H1 (cell line): ENCODE results near the gene TCAP. TPM values are rescaled to one million over a fixed set of nuclear protein-coding genes. Genes with fewer than 3 reads are reported as not detected.

Experiments
- GTF2F1 ChIP-seq: IDR thresholded peaks from 2 replicates; pipeline ENCODE4 v1.6.1; 2012; ENCODE audit warnings: low read depth, low read length, improper control_type of control experiment, borderline replicate concordance
- JUND ChIP-seq: IDR thresholded peaks from 2 replicates; pipeline ENCODE4 v1.6.1; 2011; ENCODE audit warnings: mild to moderate bottlenecking, improper control_type of control experiment, low read length
- polyA plus RNA-seq, 7 experiments: library from polyadenylated mRNA; depleted of rRNA in 3 of 7; stranded (reverse) in 5 of 7; unstranded in 2 of 7; fragments of >200 nt in 5 of 7; fragments of 200-250 nt in 2 of 7; gene quantifications; 1 replicate in 5 of 7; 2 replicates in 1 of 7; 4 replicates in 1 of 7; pipeline versions ENCODE4 v1.2.1 to v1.2.3, GENCODE V29; 2011 to 2013; ENCODE audit warnings: missing spikeins in 2 of 7, mixed read lengths in 2 of 7
- total RNA-seq: library from RNA; stranded (reverse); fragmentation: NEBNext Ultra II Directional; extraction: Animal tissue kit (Norgen Biotek cat#: 25700); gene quantifications from 2 replicates; pipeline ENCODE4 v1.2.1, GENCODE V29; 2021
- TF ChIP-seq, protein P1 (sequence below): fragments of 300-600 bp; sonication (generic); IDR thresholded peaks from 2 replicates; pipeline ENCODE4 v1.7.1; 2012; ENCODE audit warnings: low read length, moderate library complexity, mild to moderate bottlenecking, inconsistent platforms; ENCODE audit not compliant: insufficient replicate concordance

TCAP gene
- total and polyA plus RNA-seq, 2 of the 8 experiments (the other 6 are each of a cell fraction or from before 2014, with no cell fraction given): 0.82 to 1.4 TPM

DNA sequence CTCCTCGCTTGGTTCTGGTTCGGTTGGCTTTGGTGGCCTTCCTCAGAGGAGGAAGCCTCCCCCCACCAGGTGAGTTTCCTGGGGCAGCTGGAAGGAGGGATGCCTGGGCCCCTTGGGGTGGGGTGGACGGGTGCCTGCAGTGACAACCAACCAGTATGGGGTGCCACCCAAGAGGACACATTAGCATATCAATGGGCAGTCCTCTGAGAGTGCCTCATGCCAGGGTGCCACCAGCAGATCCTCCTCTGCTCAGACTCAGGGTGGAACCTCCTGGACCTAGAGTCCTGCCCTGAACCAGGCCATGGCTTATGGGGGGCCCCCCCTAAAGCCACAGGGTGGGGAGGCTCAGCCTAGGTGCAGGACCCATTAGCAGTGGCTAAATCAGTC, 35.7 kb upstream of the TCAP start (continued):
- TF ChIP-seq, protein P1, sequence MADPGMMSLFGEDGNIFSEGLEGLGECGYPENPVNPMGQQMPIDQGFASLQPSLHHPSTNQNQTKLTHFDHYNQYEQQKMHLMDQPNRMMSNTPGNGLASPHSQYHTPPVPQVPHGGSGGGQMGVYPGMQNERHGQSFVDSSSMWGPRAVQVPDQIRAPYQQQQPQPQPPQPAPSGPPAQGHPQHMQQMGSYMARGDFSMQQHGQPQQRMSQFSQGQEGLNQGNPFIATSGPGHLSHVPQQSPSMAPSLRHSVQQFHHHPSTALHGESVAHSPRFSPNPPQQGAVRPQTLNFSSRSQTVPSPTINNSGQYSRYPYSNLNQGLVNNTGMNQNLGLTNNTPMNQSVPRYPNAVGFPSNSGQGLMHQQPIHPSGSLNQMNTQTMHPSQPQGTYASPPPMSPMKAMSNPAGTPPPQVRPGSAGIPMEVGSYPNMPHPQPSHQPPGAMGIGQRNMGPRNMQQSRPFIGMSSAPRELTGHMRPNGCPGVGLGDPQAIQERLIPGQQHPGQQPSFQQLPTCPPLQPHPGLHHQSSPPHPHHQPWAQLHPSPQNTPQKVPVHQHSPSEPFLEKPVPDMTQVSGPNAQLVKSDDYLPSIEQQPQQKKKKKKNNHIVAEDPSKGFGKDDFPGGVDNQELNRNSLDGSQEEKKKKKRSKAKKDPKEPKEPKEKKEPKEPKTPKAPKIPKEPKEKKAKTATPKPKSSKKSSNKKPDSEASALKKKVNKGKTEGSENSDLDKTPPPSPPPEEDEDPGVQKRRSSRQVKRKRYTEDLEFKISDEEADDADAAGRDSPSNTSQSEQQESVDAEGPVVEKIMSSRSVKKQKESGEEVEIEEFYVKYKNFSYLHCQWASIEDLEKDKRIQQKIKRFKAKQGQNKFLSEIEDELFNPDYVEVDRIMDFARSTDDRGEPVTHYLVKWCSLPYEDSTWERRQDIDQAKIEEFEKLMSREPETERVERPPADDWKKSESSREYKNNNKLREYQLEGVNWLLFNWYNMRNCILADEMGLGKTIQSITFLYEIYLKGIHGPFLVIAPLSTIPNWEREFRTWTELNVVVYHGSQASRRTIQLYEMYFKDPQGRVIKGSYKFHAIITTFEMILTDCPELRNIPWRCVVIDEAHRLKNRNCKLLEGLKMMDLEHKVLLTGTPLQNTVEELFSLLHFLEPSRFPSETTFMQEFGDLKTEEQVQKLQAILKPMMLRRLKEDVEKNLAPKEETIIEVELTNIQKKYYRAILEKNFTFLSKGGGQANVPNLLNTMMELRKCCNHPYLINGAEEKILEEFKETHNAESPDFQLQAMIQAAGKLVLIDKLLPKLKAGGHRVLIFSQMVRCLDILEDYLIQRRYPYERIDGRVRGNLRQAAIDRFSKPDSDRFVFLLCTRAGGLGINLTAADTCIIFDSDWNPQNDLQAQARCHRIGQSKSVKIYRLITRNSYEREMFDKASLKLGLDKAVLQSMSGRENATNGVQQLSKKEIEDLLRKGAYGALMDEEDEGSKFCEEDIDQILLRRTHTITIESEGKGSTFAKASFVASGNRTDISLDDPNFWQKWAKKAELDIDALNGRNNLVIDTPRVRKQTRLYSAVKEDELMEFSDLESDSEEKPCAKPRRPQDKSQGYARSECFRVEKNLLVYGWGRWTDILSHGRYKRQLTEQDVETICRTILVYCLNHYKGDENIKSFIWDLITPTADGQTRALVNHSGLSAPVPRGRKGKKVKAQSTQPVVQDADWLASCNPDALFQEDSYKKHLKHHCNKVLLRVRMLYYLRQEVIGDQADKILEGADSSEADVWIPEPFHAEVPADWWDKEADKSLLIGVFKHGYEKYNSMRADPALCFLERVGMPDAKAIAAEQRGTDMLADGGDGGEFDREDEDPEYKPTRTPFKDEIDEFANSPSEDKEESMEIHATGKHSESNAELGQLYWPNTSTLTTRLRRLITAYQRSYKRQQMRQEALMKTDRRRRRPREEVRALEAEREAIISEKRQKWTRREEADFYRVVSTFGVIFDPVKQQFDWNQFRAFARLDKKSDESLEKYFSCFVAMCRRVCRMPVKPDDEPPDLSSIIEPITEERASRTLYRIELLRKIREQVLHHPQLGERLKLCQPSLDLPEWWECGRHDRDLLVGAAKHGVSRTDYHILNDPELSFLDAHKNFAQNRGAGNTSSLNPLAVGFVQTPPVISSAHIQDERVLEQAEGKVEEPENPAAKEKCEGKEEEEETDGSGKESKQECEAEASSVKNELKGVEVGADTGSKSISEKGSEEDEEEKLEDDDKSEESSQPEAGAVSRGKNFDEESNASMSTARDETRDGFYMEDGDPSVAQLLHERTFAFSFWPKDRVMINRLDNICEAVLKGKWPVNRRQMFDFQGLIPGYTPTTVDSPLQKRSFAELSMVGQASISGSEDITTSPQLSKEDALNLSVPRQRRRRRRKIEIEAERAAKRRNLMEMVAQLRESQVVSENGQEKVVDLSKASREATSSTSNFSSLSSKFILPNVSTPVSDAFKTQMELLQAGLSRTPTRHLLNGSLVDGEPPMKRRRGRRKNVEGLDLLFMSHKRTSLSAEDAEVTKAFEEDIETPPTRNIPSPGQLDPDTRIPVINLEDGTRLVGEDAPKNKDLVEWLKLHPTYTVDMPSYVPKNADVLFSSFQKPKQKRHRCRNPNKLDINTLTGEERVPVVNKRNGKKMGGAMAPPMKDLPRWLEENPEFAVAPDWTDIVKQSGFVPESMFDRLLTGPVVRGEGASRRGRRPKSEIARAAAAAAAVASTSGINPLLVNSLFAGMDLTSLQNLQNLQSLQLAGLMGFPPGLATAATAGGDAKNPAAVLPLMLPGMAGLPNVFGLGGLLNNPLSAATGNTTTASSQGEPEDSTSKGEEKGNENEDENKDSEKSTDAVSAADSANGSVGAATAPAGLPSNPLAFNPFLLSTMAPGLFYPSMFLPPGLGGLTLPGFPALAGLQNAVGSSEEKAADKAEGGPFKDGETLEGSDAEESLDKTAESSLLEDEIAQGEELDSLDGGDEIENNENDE: no peak
- TF ChIP-seq GTF2F1 (no peak), JUND (no peak)
